ENCODE measurements around the gene CHRM4.

Gene CHRM4

GRCh38 chr11:46383974-46384701 is 7.4 kb downstream of the CHRM4 start:
- Histone ChIP-seq H4K20me1 (ENCODE audit: insufficient read depth) (no peaks in the 10 kb centered on the region), H3K36me3 (ENCODE audit: insufficient read depth) (no peaks in the 10 kb centered on the region), H3K4me2 (no peak overlapping the region), H2AFZ (ENCODE audit: low read depth) (no peak overlapping the region), H3K27me3 (ENCODE audit: insufficient read depth, low read depth) (peaks cover 37% of the 10 kb centered on the region), H3K9ac (no peak overlapping the region), H3K79me2 (ENCODE audit: insufficient read depth, low read depth) (no peaks in the 10 kb centered on the region), H3K4me3 (IDR thresholded peaks at IDR 0.05; ENCODE audit: insufficient read depth, low read depth, low read length) (no peak overlapping the region), H3K4me1 (ENCODE audit: low read depth, poor library complexity, severe bottlenecking) (peaks cover 6% of the 10 kb centered on the region), H3K27ac (no peak overlapping the region)
- no peak for TF ChIP-seq CTCF (conservative IDR thresholded peaks at IDR 0.05; ENCODE audit: low read depth, low read length)

DNA sequence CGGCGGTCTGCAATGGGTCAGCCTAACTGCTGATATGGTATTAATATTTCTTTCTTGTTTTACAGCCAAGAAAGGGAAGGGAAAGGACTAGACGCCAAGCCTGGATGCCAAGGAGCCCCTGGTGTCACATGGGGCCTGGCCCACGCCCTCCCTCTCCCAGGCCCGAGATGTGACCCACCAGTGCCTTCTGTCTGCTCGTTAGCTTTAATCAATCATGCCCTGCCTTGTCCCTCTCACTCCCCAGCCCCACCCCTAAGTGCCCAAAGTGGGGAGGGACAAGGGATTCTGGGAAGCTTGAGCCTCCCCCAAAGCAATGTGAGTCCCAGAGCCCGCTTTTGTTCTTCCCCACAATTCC is 8.2 kb downstream of the CHRM4 start:
- Histone ChIP-seq H3K9ac (no peak overlapping the region), H3K27me3 (ENCODE audit: insufficient read depth, low read depth) (peaks cover 29% of the 10 kb centered on the region), H2AFZ (ENCODE audit: low read depth) (no peak overlapping the region), H3K4me2 (no peak overlapping the region), H3K79me2 (ENCODE audit: insufficient read depth, low read depth) (no peaks in the 10 kb centered on the region), H3K4me1 (ENCODE audit: low read depth, poor library complexity, severe bottlenecking) (peaks cover 9% of the 10 kb centered on the region), H3K36me3 (ENCODE audit: insufficient read depth) (no peaks in the 10 kb centered on the region), H3K27ac (no peak overlapping the region), H4K20me1 (ENCODE audit: insufficient read depth) (no peaks in the 10 kb centered on the region), H3K4me3 (IDR thresholded peaks at IDR 0.05; ENCODE audit: insufficient read depth, low read depth, low read length) (no peak overlapping the region)
- TF ChIP-seq CTCF (conservative IDR thresholded peaks at IDR 0.05; ENCODE audit: low read depth, low read length) = 0 out of 2 replicates have a peak, but pooled peaks have one; percentile 7

DNA sequence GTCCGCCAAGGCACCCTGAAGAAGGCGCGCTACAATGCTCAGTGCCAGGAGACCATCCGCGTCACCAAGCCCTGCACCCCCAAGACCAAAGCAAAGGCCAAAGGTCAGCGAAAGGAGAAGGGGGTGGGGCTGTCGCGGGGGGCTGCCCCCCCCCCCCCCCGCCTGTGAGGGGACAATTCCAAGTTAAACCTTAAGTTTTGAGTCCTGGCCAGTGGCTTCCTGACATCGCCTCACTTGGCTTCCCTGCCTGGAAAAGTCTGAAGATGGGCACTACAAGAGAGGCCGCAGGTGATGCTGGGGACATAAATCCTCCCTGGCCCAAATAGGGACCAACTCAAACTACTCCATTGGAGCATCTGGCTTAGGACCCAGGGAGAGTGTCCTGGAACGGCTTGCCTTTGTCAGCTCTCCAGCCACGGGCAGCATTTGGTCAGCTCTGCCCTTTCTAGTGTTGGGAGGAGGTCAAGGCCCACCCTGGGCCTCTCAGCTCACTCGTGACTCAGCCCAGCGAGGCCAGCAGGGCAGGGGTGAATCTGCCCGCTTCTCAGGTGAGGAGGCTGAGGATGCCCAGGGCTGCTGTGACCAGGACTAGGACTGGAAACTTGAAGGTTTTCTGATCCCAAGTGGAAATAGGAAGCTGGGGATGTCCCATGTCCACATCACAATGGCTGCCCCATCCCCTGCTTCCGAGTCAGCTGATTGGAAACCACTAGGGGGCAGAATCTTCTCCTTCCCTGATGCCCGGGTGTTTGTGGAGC is 8.8 kb downstream of the CHRM4 start:
- H3K36me3 ChIP-seq (ENCODE audit: insufficient read depth) = no peaks in the 10 kb centered on the region
- H2AFZ ChIP-seq (ENCODE audit: low read depth) = no peak overlapping the region
- H3K4me1 ChIP-seq (ENCODE audit: low read depth, poor library complexity, severe bottlenecking) = peaks cover 9% of the 10 kb centered on the region
- peak; percentile 24; the same call in 1 of the 2 replicates for TF ChIP-seq CTCF (conservative IDR thresholded peaks at IDR 0.05; ENCODE audit: low read depth, low read length)
- no peak overlapping the region for H3K27ac ChIP-seq
- H4K20me1 ChIP-seq (ENCODE audit: insufficient read depth) = no peaks in the 10 kb centered on the region
- no peaks in the 10 kb centered on the region for H3K79me2 ChIP-seq (ENCODE audit: insufficient read depth, low read depth)
- peaks cover 24% of the 10 kb centered on the region for H3K27me3 ChIP-seq (ENCODE audit: insufficient read depth, low read depth)
- no peak overlapping the region for H3K9ac ChIP-seq
- no peak overlapping the region for H3K4me2 ChIP-seq
- no peak overlapping the region for H3K4me3 ChIP-seq (IDR thresholded peaks at IDR 0.05; ENCODE audit: insufficient read depth, low read depth, low read length)

- Histone ChIP-seq H3K36me3 (ENCODE audit: insufficient read depth) (no peaks in the 10 kb centered on the region), H3K4me1 (ENCODE audit: low read depth, poor library complexity, severe bottlenecking) (peaks cover 9% of the 10 kb centered on the region), H2AFZ (ENCODE audit: low read depth) (peak overlapping the region; percentile 18; the same call in 1 of the 2 replicates), H3K9ac (no peak overlapping the region), H3K27me3 (ENCODE audit: insufficient read depth, low read depth) (peaks cover 18% of the 10 kb centered on the region), H3K27ac (no peak overlapping the region), H3K4me2 (peak overlapping the region; percentile 38; the same call in 1 of the 2 replicates), H4K20me1 (ENCODE audit: insufficient read depth) (no peaks in the 10 kb centered on the region), H3K79me2 (ENCODE audit: insufficient read depth, low read depth) (no peaks in the 10 kb centered on the region), H3K4me3 (IDR thresholded peaks at IDR 0.05; ENCODE audit: insufficient read depth, low read depth, low read length) (no peak overlapping the region)
- no peak for TF ChIP-seq CTCF (conservative IDR thresholded peaks at IDR 0.05; ENCODE audit: low read depth, low read length)
Measured at GRCh38 chr11:46381819-46382645, 9.5 kb downstream of the CHRM4 start.
